Measurements from ENCODE around the gene GABBR2. TPM values are rescaled to one million over a fixed set of nuclear protein-coding genes. Genes with fewer than 3 reads are reported as not detected.

Gene GABBR2
- total RNA-seq, 1 donor from 2014 or later: 116 TPM

GRCh38 chr9:98372077-98372836 is 336.5 kb downstream of the GABBR2 start:
- no peak for DNase-seq
- H3K4me1 Mint-ChIP-seq (ENCODE audit: low read depth, unreplicated experiment): peaks cover 11% of the 10 kb centered on the region
- TF ChIP-seq CTCF (IDR thresholded peaks at IDR 0.05; ENCODE audit: partially characterized antibody, unreplicated experiment): no peak
- no peak overlapping the region for H3K4me3 Mint-ChIP-seq (ENCODE audit: unreplicated experiment)
- H3K27me3 Mint-ChIP-seq (ENCODE audit: unreplicated experiment): peaks cover 8% of the 10 kb centered on the region
- peaks cover 24% of the 10 kb centered on the region for H3K36me3 Mint-ChIP-seq (ENCODE audit: unreplicated experiment)
- no peak overlapping the region for H3K27ac Mint-ChIP-seq (ENCODE audit: unreplicated experiment)
- peaks cover 11% of the 10 kb centered on the region for H3K9me3 Mint-ChIP-seq (ENCODE audit: unreplicated experiment)

GRCh38 chr9:98370976-98371315 is 337.8 kb downstream of the GABBR2 start:
- Mint-ChIP-seq H3K27me3 (ENCODE audit: unreplicated experiment) (peaks cover 12% of the 10 kb centered on the region), H3K27ac (ENCODE audit: unreplicated experiment) (no peak overlapping the region), H3K4me3 (ENCODE audit: unreplicated experiment) (no peak overlapping the region)

GRCh38 chr9:98370300-98370975 is 338.3 kb downstream of the GABBR2 start:
- peaks cover 12% of the 10 kb centered on the region for H3K27me3 Mint-ChIP-seq (ENCODE audit: unreplicated experiment)
- no peak overlapping the region for H3K27ac Mint-ChIP-seq (ENCODE audit: unreplicated experiment)
- DNase-seq: no peak
- H3K9me3 Mint-ChIP-seq (ENCODE audit: unreplicated experiment): peaks cover 13% of the 10 kb centered on the region
- peaks cover 31% of the 10 kb centered on the region for H3K36me3 Mint-ChIP-seq (ENCODE audit: unreplicated experiment)
- H3K4me1 Mint-ChIP-seq (ENCODE audit: low read depth, unreplicated experiment): peaks cover 17% of the 10 kb centered on the region
- no peak overlapping the region for H3K4me3 Mint-ChIP-seq (ENCODE audit: unreplicated experiment)
- TF ChIP-seq CTCF (IDR thresholded peaks at IDR 0.05; ENCODE audit: partially characterized antibody, unreplicated experiment): no peak

More at GRCh38 chr9:98370976-98371315, 337.8 kb downstream of the GABBR2 start:
- no peak for DNase-seq
- H3K4me1 Mint-ChIP-seq (ENCODE audit: low read depth, unreplicated experiment): peaks cover 19% of the 10 kb centered on the region
- H3K9me3 Mint-ChIP-seq (ENCODE audit: unreplicated experiment): peaks cover 16% of the 10 kb centered on the region
- H3K36me3 Mint-ChIP-seq (ENCODE audit: unreplicated experiment): peaks cover 30% of the 10 kb centered on the region
- TF ChIP-seq CTCF (IDR thresholded peaks at IDR 0.05; ENCODE audit: partially characterized antibody, unreplicated experiment): no peak

DNA sequence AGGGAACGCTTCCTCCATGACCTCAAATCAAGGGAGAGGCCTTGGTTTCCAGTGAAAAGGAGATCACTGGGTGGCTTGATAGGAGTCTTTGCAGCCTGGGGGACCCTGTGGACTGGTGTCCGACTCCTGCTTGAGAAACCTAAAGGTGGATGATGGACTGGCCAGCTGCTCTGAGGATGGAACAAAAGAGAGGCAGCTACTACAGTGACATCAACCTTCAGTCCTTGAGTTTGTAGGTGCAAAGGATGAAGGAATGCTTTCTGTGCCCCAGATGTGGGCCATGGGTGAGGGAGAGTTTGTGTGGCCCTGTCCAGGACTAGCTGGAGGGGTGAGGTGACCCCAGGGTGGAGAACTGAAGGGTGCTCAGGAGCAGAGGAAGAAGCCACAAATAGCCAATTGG is 338.8 kb downstream of the GABBR2 start:
- H3K4me3 Mint-ChIP-seq (ENCODE audit: unreplicated experiment): no peak overlapping the region
- H3K9me3 Mint-ChIP-seq (ENCODE audit: unreplicated experiment): peaks cover 15% of the 10 kb centered on the region

More for the DNA sequence above, 338.8 kb downstream of the GABBR2 start:
- Mint-ChIP-seq H3K27ac (ENCODE audit: unreplicated experiment) (no peak overlapping the region), H3K36me3 (ENCODE audit: unreplicated experiment) (peaks cover 32% of the 10 kb centered on the region), H3K27me3 (ENCODE audit: unreplicated experiment) (peaks cover 10% of the 10 kb centered on the region), H3K4me1 (ENCODE audit: low read depth, unreplicated experiment) (peaks cover 15% of the 10 kb centered on the region)
- TF ChIP-seq CTCF (IDR thresholded peaks at IDR 0.05; ENCODE audit: partially characterized antibody, unreplicated experiment): no peak
- no peak for DNase-seq
